GM12874 (cell line): ENCODE results near the gene PTPRM.

Source experiments
- CTCF ChIP-seq: IDR thresholded peaks from 2 replicates; pipeline ENCODE4 v1.5.1; 2011; ENCODE audit warnings: low read depth, mild to moderate bottlenecking, control low read depth, low read length, moderate library complexity; ENCODE audit not compliant: insufficient read depth

Gene PTPRM

GRCh38 chr18:7808992-7809391 is 241.9 kb downstream of the PTPRM start:
- TF ChIP-seq CTCF, result no peak

- TF ChIP-seq CTCF, result no peak
Measured at GRCh38 chr18:7809455-7809854, 242.3 kb downstream of the PTPRM start.

GRCh38 chr18:7809978-7810377 is 242.9 kb downstream of the PTPRM start:
- no peak for TF ChIP-seq CTCF

GRCh38 chr18:7812431-7813063 is 245.4 kb downstream of the PTPRM start:
- no peak for TF ChIP-seq CTCF

DNA sequence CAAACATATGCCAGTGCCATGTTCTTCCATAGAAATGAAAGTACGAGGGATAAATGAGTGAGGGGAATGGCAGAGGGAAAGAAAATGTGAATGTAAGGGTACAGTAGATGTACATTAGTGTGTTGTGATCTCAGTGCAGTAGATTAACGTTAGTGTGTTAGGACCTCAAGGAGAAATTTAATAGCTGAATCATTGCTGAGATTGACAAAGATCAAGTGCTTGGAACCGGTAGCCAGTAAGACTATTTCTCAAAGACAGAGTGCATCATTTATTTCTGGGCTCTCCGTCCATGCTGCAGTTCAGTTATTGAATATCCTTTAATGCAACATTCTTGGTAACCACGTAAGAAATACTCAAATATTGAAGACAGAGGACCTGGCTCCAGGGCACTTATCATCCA is 246.0 kb downstream of the PTPRM start:
- TF ChIP-seq CTCF, result no peak

GRCh38 chr18:7814754-7815315 is 247.7 kb downstream of the PTPRM start:
- no peak for TF ChIP-seq CTCF

DNA sequence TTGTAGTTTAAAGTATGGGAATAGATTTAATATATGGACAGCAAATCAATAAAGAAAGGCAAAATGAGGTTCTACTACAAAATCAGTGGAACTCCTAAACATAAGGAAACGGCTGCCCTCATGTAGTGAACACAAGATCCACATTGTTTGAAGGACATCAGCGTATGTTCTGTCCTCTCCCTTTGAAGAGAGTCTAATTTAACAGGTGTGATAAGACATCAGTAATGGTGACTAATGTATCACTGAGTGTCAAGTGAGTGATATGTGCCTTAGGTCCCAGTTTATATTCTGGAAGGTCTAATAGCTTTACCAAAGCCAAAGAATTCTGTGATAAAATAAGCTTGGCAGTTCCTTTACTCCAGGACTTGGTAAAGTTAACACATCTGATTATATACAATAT is 248.7 kb downstream of the PTPRM start:
- TF ChIP-seq CTCF, result no peak
